CD4-positive, alpha-beta T cell treated with Interleukin-6 for 4 hours (primary cell): ENCODE data around the gene MRGPRE.
"Not testable (repeated sequence)": the region's sequence is repeated elsewhere in the genome, so short reads cannot be mapped to it uniquely, and the experiment has no call there.

Experiments
- DNase-seq: peaks from one replicate; pipeline ENCODE4 v3.0.0-alpha.2; 2020; ENCODE audit warnings: mixed read lengths

Gene MRGPRE, protein sequence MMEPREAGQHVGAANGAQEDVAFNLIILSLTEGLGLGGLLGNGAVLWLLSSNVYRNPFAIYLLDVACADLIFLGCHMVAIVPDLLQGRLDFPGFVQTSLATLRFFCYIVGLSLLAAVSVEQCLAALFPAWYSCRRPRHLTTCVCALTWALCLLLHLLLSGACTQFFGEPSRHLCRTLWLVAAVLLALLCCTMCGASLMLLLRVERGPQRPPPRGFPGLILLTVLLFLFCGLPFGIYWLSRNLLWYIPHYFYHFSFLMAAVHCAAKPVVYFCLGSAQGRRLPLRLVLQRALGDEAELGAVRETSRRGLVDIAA

GRCh38 chr11:3231851-3232744, at the start of gene MRGPRE:
TSS of gene MRGPRE (minus strand) at chr11:3232417. CDS start at chr11:3228799, 3,618 bp downstream.
- no peak for DNase-seq

GRCh38 chr11:3281146-3281545, 48.9 kb upstream of the MRGPRE start:
- not testable (repeated sequence) for DNase-seq

GRCh38 chr11:3280662-3281061, 48.4 kb upstream of the MRGPRE start:
- DNase-seq: not testable (repeated sequence)

- not testable (repeated sequence) for DNase-seq
Observed at GRCh38 chr11:3278922-3279321, 46.7 kb upstream of the MRGPRE start.

GRCh38 chr11:3273629-3274028, 41.4 kb upstream of the MRGPRE start:
- DNase-seq: not testable (repeated sequence)

DNA sequence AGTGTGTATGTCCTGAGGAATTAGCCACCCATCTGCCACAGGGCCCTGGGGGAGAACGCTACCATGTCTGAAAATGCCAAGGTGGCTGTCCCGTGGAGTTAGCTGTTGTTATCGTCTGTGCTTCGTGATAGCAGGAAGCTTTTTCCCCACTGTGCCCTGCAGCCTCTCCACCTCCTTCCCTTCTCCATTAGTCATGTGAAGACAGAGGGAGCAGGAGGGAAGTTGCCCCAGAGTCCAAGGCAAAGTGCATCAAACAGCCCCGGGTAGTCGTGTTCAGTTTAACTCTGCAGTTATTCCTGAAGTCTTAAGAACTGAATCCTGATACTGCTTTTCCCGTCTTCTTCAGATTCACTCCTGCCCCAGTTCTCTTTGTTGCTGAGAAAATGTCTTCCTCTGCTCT, 30.3 kb upstream of the MRGPRE start:
- not testable (repeated sequence) for DNase-seq

- DNase-seq: not testable (repeated sequence)
Observed at GRCh38 chr11:3261831-3262230, 29.6 kb upstream of the MRGPRE start.

DNA sequence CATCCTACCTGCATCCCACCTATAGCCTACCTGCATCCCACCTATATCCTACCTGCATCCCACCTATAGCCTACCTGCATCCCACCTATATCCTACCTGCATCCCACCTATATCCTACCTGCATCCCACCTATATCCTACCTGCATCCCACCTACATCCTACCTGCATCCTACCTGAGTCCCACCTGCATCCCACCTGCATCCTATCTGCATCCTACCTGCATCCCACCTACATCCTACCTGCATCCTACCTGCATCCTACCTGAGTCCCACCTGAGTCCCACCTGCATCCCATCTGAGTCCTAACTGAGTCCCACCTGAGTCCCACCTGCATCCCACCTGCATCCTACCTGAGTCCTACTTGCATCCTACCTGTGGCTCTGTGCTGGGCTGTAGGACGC, 25.3 kb upstream of the MRGPRE start:
- not testable (repeated sequence) for DNase-seq

DNA sequence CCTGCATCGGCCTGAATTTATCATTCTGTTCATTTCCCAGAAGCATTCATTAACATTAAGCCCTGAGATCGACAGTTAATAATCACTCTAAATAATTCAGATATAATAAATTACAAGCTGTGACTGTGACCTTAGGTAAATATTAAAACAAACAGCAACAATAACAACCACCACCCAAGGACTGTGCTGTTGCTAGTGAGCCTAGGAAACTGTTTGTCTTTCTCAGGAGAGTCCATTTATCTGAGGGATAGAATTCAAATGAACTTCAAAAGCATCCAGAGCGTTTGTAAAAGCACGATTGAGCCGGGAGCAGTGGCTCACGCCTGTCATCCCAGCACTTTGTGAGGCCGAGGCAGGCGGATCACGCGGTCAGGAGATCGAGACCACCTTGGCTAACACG, 23.0 kb upstream of the MRGPRE start:
- DNase-seq: not testable (repeated sequence)

- not testable (repeated sequence) for DNase-seq
Observed at GRCh38 chr11:3254773-3255172, 22.6 kb upstream of the MRGPRE start.

DNA sequence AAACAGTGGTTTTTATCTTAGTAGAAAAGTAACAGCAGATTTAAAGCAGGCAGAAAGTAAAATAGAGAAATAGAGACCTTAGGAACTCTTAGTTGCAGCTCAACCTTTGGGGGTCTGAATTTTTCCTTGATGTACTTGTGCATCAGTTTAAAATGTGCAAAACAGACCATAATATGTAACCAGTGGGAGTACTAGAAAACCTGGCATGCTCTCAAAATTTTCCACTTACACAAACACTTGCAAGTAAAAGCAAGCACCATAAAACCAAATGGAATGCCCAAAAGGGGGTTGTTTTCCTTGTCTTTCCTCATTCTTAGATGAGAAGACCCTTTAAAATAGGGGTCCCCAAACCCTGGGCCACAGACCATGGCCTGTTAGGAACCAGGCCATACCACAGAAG, 12.9 kb upstream of the MRGPRE start:
- no peak for DNase-seq

DNA sequence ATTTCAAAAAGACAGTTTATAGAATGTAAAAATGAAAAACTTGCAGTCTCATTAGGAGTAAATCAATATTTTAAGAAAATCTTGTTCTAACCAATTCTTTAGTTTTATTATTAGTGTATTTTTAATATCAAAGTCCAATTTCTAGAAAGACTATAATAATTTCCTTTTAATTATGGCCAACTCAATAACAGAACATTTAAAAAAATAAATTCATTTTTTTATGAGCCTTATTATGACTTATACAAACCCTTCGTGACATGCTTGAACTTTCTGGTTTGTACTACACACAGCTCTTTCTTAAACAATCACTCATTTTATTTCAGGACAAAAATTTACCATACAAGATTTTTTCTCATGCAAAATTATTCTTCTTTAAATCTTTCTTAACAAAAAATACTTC, 11.7 kb upstream of the MRGPRE start:
- no peak for DNase-seq

DNA sequence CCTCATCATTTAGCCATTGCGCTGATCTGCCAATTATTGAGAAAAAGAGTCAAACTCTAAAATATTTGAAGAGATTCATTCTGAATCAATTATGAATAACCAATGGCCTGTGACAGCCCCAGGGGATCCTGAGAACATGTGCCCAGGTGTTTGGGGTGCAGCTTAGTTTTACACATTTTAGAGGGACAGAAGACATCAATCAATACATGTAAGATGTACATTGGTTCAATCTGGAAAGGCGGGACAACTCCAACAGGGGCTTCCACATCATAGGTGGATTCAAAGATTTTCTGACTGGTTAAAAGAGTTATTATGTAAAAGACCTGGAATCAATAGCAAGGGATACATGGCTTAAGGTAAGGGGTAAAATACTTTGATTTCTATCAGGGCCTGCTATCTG, 4.9 kb upstream of the MRGPRE start:
- no peak for DNase-seq

- DNase-seq: no peak
Observed at GRCh38 chr11:3234846-3235245, 2.6 kb upstream of the MRGPRE start.

DNA sequence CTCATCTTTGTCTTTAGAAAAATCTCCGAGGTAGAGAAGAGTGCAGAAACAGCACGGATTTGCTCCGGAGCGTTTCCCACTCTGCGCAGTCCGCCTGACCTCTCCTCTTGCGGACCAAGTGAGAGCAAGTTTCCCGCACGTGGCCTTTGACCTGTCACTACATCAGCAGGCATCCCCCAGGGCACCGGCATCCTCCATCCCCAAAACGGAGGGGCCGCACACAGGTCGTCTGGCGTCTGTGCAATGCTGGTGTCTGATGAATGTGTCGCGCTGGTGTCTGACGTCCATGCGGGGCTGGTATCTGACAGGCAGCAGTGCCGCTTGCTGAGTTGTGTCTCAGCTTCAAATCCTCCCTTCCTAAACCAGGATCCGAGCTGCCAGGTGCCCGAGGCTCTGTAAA, 739 bp upstream of the MRGPRE start:
- no peak for DNase-seq

- no peak for DNase-seq
Observed at GRCh38 chr11:3231550-3231850, 717 bp downstream of the MRGPRE start.

GRCh38 chr11:3230636-3231549, 1.3 kb downstream of the MRGPRE start:
- no peak for DNase-seq

- DNase-seq: no peak
Observed at GRCh38 chr11:3229673-3230630, 2.3 kb downstream of the MRGPRE start.

GRCh38 chr11:3228445-3228829, 3.8 kb downstream of the MRGPRE start:
- no peak for DNase-seq

DNA sequence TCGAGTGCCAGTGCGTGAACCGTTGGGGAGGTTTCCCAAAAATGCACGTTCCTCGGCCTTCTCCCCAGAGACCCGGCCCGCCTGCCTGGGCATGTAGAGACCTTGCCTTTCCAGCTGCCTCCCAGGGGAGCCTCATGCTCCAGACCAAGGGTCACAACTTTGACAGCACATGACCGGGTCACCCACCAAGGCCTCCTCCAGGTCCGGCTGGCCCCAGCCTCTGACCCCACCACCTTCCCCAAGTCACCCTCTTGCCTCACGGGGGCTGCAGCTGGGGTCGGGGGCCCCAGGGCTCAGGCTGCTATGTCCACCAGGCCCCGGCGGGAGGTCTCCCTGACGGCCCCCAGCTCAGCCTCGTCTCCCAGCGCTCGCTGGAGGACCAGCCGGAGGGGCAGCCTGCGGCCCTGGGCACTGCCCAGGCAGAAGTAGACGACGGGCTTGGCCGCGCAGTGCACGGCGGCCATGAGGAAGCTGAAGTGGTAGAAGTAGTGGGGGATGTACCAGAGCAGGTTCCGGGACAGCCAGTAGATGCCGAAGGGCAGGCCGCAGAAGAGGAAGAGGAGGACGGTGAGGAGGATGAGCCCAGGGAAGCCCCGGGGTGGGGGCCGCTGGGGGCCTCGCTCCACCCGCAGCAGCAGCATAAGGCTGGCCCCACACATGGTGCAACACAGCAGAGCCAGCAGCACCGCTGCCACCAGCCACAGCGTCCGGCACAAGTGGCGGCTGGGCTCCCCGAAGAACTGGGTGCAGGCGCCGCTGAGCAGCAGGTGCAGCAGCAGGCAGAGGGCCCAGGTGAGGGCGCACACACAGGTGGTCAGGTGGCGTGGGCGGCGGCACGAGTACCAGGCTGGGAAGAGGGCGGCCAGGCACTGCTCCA, 4.4 kb downstream of the MRGPRE start:
- no peak for DNase-seq
